Activated naive CD8-positive, alpha-beta T cell treated with anti-CD3 and anti-CD28 coated beads for 36 hours (primary cell): ENCODE results near the gene PDE1C. TPM values are rescaled to one million over a fixed set of nuclear protein-coding genes. Genes with fewer than 3 reads are reported as not detected.

Experiments used
- DNase-seq: peaks from one replicate; pipeline ENCODE4 v3.0.0; 2021
- H3K27ac Mint-ChIP-seq: one replicate; pipeline ENCODE4 v1.8.0; 2022; ENCODE audit warnings: mild to moderate bottlenecking, moderate library complexity, mixed read lengths
- H3K27me3 Mint-ChIP-seq: one replicate; pipeline ENCODE4 v1.8.0; 2022; ENCODE audit warnings: mild to moderate bottlenecking, mixed read lengths
- H3K36me3 Mint-ChIP-seq: one replicate; pipeline ENCODE4 v1.8.0; 2021; ENCODE audit warnings: mild to moderate bottlenecking, mixed read lengths
- H3K4me1 Mint-ChIP-seq: one replicate; pipeline ENCODE4 v1.8.0; 2021; ENCODE audit warnings: mixed read lengths
- H3K4me3 Mint-ChIP-seq: one replicate; pipeline ENCODE4 v1.8.0; 2022; ENCODE audit warnings: mild to moderate bottlenecking, moderate library complexity, mixed read lengths
- H3K9me3 Mint-ChIP-seq: one replicate; pipeline ENCODE4 v1.8.0; 2022; ENCODE audit warnings: mixed read lengths
- total RNA-seq, 2 experiments: library from RNA; stranded (reverse); gene quantifications; one replicate each; pipeline ENCODE4 v1.2.3, GENCODE V29; 2021

PDE1C gene
- total RNA-seq, 2 experiments from 2014 or later = not detected

GRCh38 chr7:31935124-31936054 is 134.8 kb downstream of the PDE1C start:
- H3K9me3 Mint-ChIP-seq = peaks cover 9% of the 10 kb centered on the region
- DNase-seq = no peak
- H3K27ac Mint-ChIP-seq = no peak overlapping the region
- H3K4me3 Mint-ChIP-seq = no peak overlapping the region
- H3K4me1 Mint-ChIP-seq = no peaks in the 10 kb centered on the region
- no peaks in the 10 kb centered on the region for H3K36me3 Mint-ChIP-seq
- no peaks in the 10 kb centered on the region for H3K27me3 Mint-ChIP-seq

- no peak overlapping the region for H3K4me3 Mint-ChIP-seq
- no peaks in the 10 kb centered on the region for H3K36me3 Mint-ChIP-seq
- no peak overlapping the region for H3K27ac Mint-ChIP-seq
- DNase-seq = no peak
- peaks cover 13% of the 10 kb centered on the region for H3K9me3 Mint-ChIP-seq
- H3K4me1 Mint-ChIP-seq = no peaks in the 10 kb centered on the region
- H3K27me3 Mint-ChIP-seq = no peaks in the 10 kb centered on the region
Measured at GRCh38 chr7:31934551-31934950, 135.7 kb downstream of the PDE1C start.

- Mint-ChIP-seq H3K27me3 (no peaks in the 10 kb centered on the region), H3K9me3 (peaks cover 18% of the 10 kb centered on the region), H3K36me3 (no peaks in the 10 kb centered on the region), H3K27ac (no peak overlapping the region), H3K4me1 (no peaks in the 10 kb centered on the region), H3K4me3 (no peak overlapping the region)
- no peak for DNase-seq
Measured at GRCh38 chr7:31933481-31933880, 136.7 kb downstream of the PDE1C start.

- Mint-ChIP-seq H3K36me3 (no peaks in the 10 kb centered on the region), H3K4me3 (no peak overlapping the region), H3K9me3 (peaks cover 10% of the 10 kb centered on the region), H3K4me1 (no peaks in the 10 kb centered on the region), H3K27me3 (no peaks in the 10 kb centered on the region), H3K27ac (no peak overlapping the region)
- no peak for DNase-seq
Measured at GRCh38 chr7:31926991-31927584, 143.1 kb downstream of the PDE1C start.

GRCh38 chr7:31925753-31926454 is 144.3 kb downstream of the PDE1C start:
- peaks cover 10% of the 10 kb centered on the region for H3K9me3 Mint-ChIP-seq
- H3K4me3 Mint-ChIP-seq = no peak overlapping the region
- no peaks in the 10 kb centered on the region for H3K27me3 Mint-ChIP-seq
- no peaks in the 10 kb centered on the region for H3K4me1 Mint-ChIP-seq
- no peak overlapping the region for H3K27ac Mint-ChIP-seq
- H3K36me3 Mint-ChIP-seq = no peaks in the 10 kb centered on the region
- DNase-seq = no peak

GRCh38 chr7:31924251-31924650 is 146.0 kb downstream of the PDE1C start:
- no peak overlapping the region for H3K27ac Mint-ChIP-seq
- no peak for DNase-seq
- no peaks in the 10 kb centered on the region for H3K27me3 Mint-ChIP-seq
- peaks cover 4% of the 10 kb centered on the region for H3K9me3 Mint-ChIP-seq
- H3K36me3 Mint-ChIP-seq = no peaks in the 10 kb centered on the region
- no peak overlapping the region for H3K4me3 Mint-ChIP-seq
- H3K4me1 Mint-ChIP-seq = no peaks in the 10 kb centered on the region

GRCh38 chr7:31922848-31923247 is 147.4 kb downstream of the PDE1C start:
- no peaks in the 10 kb centered on the region for H3K4me1 Mint-ChIP-seq
- H3K9me3 Mint-ChIP-seq = no peaks in the 10 kb centered on the region
- no peak overlapping the region for H3K27ac Mint-ChIP-seq
- no peaks in the 10 kb centered on the region for H3K27me3 Mint-ChIP-seq
- DNase-seq = no peak
- H3K36me3 Mint-ChIP-seq = no peaks in the 10 kb centered on the region
- no peak overlapping the region for H3K4me3 Mint-ChIP-seq

GRCh38 chr7:31921047-31921446 is 149.2 kb downstream of the PDE1C start:
- H3K27ac Mint-ChIP-seq = no peak overlapping the region
- H3K9me3 Mint-ChIP-seq = no peaks in the 10 kb centered on the region
- no peaks in the 10 kb centered on the region for H3K36me3 Mint-ChIP-seq
- no peaks in the 10 kb centered on the region for H3K27me3 Mint-ChIP-seq
- H3K4me1 Mint-ChIP-seq = no peaks in the 10 kb centered on the region
- H3K4me3 Mint-ChIP-seq = no peak overlapping the region
- DNase-seq = no peak

- no peaks in the 10 kb centered on the region for H3K27me3 Mint-ChIP-seq
- no peak for DNase-seq
- H3K4me3 Mint-ChIP-seq = no peak overlapping the region
- H3K9me3 Mint-ChIP-seq = no peaks in the 10 kb centered on the region
- no peaks in the 10 kb centered on the region for H3K36me3 Mint-ChIP-seq
- H3K4me1 Mint-ChIP-seq = no peaks in the 10 kb centered on the region
- H3K27ac Mint-ChIP-seq = no peak overlapping the region
Measured at GRCh38 chr7:31919678-31920369, 150.4 kb downstream of the PDE1C start.

GRCh38 chr7:31918706-31919393 is 151.4 kb downstream of the PDE1C start:
- Mint-ChIP-seq H3K36me3 (no peaks in the 10 kb centered on the region), H3K4me1 (no peaks in the 10 kb centered on the region), H3K9me3 (no peaks in the 10 kb centered on the region), H3K4me3 (no peak overlapping the region), H3K27me3 (no peaks in the 10 kb centered on the region), H3K27ac (no peak overlapping the region)
- no peak for DNase-seq

- Mint-ChIP-seq H3K9me3 (peaks cover 2% of the 10 kb centered on the region), H3K36me3 (no peaks in the 10 kb centered on the region), H3K27ac (no peak overlapping the region), H3K27me3 (no peaks in the 10 kb centered on the region), H3K4me3 (no peak overlapping the region), H3K4me1 (no peaks in the 10 kb centered on the region)
- DNase-seq = no peak
Measured at GRCh38 chr7:31917256-31917655, 153.0 kb downstream of the PDE1C start.

GRCh38 chr7:31910191-31910590 is 160.0 kb downstream of the PDE1C start:
- peaks cover 2% of the 10 kb centered on the region for H3K9me3 Mint-ChIP-seq

GRCh38 chr7:31906479-31907171 is 163.6 kb downstream of the PDE1C start:
- Mint-ChIP-seq H3K36me3 (no peaks in the 10 kb centered on the region), H3K9me3 (no peaks in the 10 kb centered on the region), H3K27me3 (no peaks in the 10 kb centered on the region), H3K4me1 (no peaks in the 10 kb centered on the region), H3K4me3 (no peak overlapping the region), H3K27ac (no peak overlapping the region)
- no peak for DNase-seq

More at GRCh38 chr7:31910191-31910590, 160.0 kb downstream of the PDE1C start:
- H3K27me3 Mint-ChIP-seq = no peaks in the 10 kb centered on the region
- no peak overlapping the region for H3K27ac Mint-ChIP-seq
- H3K4me1 Mint-ChIP-seq = no peaks in the 10 kb centered on the region
- H3K36me3 Mint-ChIP-seq = no peaks in the 10 kb centered on the region
- no peak for DNase-seq
- no peak overlapping the region for H3K4me3 Mint-ChIP-seq

- peaks cover 1% of the 10 kb centered on the region for H3K9me3 Mint-ChIP-seq
- no peaks in the 10 kb centered on the region for H3K27me3 Mint-ChIP-seq
- no peaks in the 10 kb centered on the region for H3K36me3 Mint-ChIP-seq
- H3K4me1 Mint-ChIP-seq = no peaks in the 10 kb centered on the region
- no peak overlapping the region for H3K4me3 Mint-ChIP-seq
- no peak for DNase-seq
- H3K27ac Mint-ChIP-seq = no peak overlapping the region
Measured at GRCh38 chr7:31903962-31904361, 166.2 kb downstream of the PDE1C start.
